ENCODE measurements around the gene ALG11.
A peak's percentile ranks its signal among the peaks of the same experiment; 100 is the strongest.
"Not testable (repeated sequence)": the region's sequence is repeated elsewhere in the genome, so short reads cannot be mapped to it uniquely, and the experiment has no call there.

The ALG11 gene

DNA sequence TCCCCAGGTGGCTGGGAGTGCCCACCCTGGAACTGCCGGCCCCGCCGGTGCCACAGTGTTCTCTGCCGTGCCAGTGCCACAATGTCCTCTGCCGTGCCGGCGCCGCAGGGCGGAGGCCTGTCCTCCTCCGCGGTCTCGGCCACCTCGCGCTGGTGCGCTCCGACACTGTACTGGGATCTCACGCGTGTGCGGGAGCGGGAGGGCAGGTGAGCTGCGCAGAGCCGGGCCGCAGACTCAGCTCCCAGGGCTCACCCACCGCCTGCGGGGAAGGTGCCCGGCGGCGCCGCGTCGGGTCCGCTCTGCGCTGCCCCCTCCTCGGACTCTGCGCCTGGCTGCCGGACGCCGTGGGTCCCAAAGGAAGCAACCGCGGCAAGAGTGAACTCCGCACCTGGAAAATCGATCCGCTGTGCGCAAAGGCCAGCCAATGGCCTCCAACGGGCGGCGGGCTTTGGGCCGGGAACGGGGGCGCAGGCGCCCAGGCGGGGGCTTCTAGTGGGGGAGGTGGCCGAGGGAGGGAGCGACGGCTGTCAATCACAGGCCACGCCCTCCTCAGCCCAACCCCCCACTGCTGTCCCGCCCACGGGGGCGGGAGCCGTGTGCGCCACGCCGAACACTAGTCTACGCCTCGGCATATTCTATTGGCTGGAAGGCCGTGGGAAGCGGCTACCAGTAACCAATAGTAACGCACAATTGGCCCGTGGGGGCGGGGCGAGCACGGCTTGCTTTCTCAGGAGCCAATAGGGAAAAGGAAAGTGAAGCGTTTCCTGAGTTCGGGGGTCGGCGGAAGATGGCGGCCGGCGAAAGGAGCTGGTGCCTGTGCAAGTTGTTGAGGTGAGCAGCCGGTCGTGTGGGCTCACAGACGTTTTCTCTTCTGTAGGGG lies at the start of gene ALG11:
Gene ALG11, plus strand, starts transcription at position 767 of the 880 bp plus-strand sequence. Its CDS starts 21 bp downstream, at position 788.
- Mint-ChIP-seq H3K27ac (peak within 1 kb of the TSS; percentile 97), H3K4me3 (peak within 1 kb of the TSS; percentile 99 to 100), H3K36me3 (peaks cover 14% of the 10 kb centered on the region in 2 donors), H3K4me1 (peaks cover 9 to 19% of the 10 kb centered on the region in 2 donors), H3K27me3 (peaks cover 21 to 37% of the 10 kb centered on the region in 2 donors), H3K9me3 (no peaks in the 10 kb centered on the region)
- DNase-seq: peak; percentile 100
- peak; percentile 99 for ATAC-seq (replicated peaks)

DNA sequence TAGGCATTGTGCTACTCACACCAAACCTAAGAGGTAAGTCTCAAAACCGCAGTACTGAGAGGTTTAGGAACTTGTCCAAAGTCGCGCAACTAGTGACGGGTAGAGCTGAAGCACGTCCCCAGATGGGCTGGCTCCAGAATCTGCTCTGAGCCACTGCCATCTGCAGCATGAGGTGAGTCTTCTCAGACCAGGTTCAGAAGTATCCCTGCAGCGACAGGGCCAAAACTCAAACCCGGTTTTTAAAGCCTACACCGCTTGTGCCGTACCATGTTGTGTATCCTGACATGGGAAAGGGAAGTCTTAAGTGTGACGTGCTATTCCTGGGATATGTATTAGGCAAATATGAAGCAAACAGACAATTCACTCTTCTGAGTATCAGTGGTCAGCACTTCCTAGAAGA lies 46.0 kb upstream of the ALG11 start:
- Mint-ChIP-seq H3K4me3 (no peak overlapping the region), H3K27ac (no peak overlapping the region), H3K27me3 (peaks cover 4 to 8% of the 10 kb centered on the region in 2 donors), H3K9me3 (no peaks in the 10 kb centered on the region), H3K36me3 (no peaks in the 10 kb centered on the region), H3K4me1 (peaks cover 0 to 2% of the 10 kb centered on the region in 2 donors)
- ATAC-seq (replicated peaks): no peak
- no peak for DNase-seq

- Mint-ChIP-seq H3K4me1 (no peaks in the 10 kb centered on the region), H3K27ac (no peak overlapping the region), H3K9me3 (no peaks in the 10 kb centered on the region), H3K4me3 (no peak overlapping the region), H3K36me3 (no peaks in the 10 kb centered on the region), H3K27me3 (peaks cover 8% of the 10 kb centered on the region in 2 donors)
- ATAC-seq (replicated peaks) (no peak), DNase-seq (no peak)
These were observed 44.4 kb upstream of the ALG11 start for GRCh38 chr13:51967482-51968446.

DNA sequence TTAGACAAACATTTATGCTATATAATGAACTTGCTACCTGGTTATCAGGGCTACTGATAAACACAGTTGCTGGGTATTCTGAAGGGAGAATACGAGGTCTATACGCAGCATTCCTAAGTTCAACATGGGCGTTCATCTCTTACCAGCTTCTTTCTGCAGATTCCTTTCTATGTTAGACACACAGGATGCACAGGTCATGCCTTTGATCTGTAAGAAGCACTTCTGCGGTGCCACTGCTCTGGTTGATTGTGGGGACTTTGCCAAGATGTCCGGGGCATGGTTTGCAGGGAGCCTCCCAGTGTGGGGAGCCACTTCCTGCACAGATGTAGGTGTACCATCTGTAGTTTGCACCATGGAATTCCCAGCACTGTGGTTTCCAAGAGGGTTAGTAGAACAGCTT lies 41.8 kb upstream of the ALG11 start:
- Mint-ChIP-seq H3K27me3 (peaks cover 4 to 8% of the 10 kb centered on the region in 2 donors), H3K9me3 (no peaks in the 10 kb centered on the region), H3K36me3 (no peaks in the 10 kb centered on the region), H3K4me1 (no peaks in the 10 kb centered on the region), H3K27ac (no peak overlapping the region), H3K4me3 (no peak overlapping the region)
- ATAC-seq (replicated peaks) (no peak), DNase-seq (no peak)

DNA sequence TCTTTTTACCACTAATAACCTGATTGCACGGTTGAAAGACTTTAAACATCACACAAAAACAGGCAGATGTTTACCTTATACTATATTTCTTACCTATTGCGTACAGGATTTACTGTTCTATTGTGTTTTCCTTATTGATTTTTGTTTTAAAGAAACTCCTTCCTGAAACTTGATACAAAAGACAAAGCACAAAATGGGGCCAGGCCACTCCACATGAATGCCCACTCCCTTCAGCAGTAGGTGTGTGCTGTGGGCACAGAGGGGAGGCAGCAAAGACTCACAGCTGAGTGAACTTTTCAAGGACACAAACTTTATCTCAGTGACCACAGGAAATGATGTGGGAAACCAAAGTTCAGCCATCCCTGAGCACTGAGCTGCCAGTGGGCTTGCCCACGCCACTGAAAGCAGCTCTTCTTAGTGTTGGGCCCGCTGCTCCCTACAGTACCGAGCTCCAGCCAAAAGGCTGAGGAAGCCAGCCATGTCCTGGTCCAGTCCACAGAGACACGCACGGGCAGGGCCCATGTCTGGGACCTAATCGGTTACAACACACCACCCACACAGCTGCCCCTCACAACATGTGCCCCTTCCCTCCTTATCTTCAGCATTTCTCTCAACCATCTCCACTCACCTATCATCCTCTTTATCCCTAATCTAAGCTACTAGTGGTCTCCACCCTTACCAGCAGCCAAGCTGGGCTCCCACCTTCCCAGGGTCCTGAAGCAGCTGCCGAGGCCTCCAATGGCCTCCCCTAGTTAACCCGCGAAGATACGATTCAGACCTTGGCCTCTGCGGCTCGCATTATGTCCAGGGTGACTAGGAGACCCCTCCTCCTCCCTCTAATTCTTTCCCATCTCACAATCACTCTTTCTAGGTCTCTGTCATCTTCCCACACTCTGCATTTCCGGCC lies 40.4 kb upstream of the ALG11 start:
- no peak for DNase-seq
- H3K4me1 Mint-ChIP-seq: no peaks in the 10 kb centered on the region
- H3K4me3 Mint-ChIP-seq: no peak overlapping the region
- ATAC-seq (replicated peaks): no peak
- H3K27me3 Mint-ChIP-seq: peaks cover 0 to 8% of the 10 kb centered on the region in 2 donors
- no peaks in the 10 kb centered on the region for H3K9me3 Mint-ChIP-seq
- no peaks in the 10 kb centered on the region for H3K36me3 Mint-ChIP-seq
- H3K27ac Mint-ChIP-seq: no peak overlapping the region

DNA sequence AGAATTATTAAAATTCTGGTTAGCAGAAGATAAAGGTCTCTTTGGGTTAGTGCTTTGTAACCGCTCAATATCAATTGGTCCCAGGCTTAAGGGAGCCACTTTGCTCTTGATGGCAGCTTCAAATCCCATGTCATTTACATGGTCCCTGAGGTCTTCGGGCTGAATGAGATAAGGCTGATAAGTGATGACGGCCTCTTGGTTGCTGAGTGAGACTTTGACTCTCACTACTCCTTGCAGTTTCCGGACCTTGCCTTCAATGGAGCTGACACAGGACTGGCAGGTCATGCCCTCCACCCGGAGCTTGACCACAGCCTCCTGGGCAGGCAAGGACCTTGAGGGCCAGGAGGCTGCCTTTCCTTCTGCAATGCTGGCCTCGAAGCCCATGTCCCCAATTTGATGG lies 37.7 kb upstream of the ALG11 start:
- H3K9me3 Mint-ChIP-seq: no peaks in the 10 kb centered on the region
- no peaks in the 10 kb centered on the region for H3K36me3 Mint-ChIP-seq
- no peak for DNase-seq
- H3K27me3 Mint-ChIP-seq: peaks cover 0 to 11% of the 10 kb centered on the region in 2 donors
- no peak overlapping the region for H3K4me3 Mint-ChIP-seq
- ATAC-seq (replicated peaks): no peak
- H3K27ac Mint-ChIP-seq: no peak overlapping the region
- H3K4me1 Mint-ChIP-seq: no peaks in the 10 kb centered on the region

GRCh38 chr13:51976423-51976822 lies 35.8 kb upstream of the ALG11 start:
- Mint-ChIP-seq H3K4me1 (no peaks in the 10 kb centered on the region), H3K27me3 (peaks cover 0 to 15% of the 10 kb centered on the region in 2 donors), H3K4me3 (no peak overlapping the region), H3K9me3 (no peaks in the 10 kb centered on the region), H3K27ac (no peak overlapping the region), H3K36me3 (no peaks in the 10 kb centered on the region)
- no peak for ATAC-seq (replicated peaks)
- DNase-seq: no peak

DNA sequence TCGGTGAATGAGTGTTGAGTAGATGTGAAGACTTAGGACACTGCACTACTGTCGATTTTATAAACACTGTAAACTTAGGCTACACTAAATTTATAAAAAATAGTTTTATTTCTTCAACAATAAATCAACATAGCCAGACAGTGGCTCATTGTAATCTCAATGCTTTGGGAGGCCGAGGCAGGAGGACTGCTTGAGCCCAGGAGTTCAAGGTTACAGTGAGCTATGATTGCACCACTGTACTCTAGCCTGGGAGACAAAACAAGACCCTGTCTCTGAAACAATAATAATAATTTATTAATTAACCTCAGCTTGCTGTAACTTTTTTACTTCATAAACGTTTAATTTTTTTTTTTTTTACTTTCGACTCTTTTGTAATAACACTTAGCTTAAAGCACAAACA lies 35.3 kb upstream of the ALG11 start:
- H3K27me3 Mint-ChIP-seq: peaks cover 0 to 15% of the 10 kb centered on the region in 2 donors
- H3K4me1 Mint-ChIP-seq: no peaks in the 10 kb centered on the region
- ATAC-seq (replicated peaks): no peak
- H3K9me3 Mint-ChIP-seq: no peaks in the 10 kb centered on the region
- DNase-seq: no peak
- H3K36me3 Mint-ChIP-seq: no peaks in the 10 kb centered on the region
- no peak overlapping the region for H3K4me3 Mint-ChIP-seq
- H3K27ac Mint-ChIP-seq: no peak overlapping the region

DNA sequence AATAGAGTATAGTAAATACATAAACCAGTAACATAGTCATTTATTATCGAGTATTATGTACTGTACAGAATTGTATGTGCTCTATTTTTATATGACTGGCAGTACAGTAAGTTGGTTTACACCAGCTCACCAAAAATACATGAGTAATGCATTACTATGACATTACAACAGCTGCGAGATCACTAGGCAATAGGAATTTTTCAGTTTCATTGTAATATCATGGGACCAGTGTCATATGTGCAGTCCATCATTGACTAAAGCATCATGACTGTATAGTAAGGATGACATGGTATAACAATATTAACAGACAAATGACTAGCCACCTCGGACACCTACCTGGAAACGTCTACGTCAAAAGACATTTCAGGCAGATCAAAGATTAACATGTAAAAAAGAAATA lies 34.6 kb upstream of the ALG11 start:
- no peaks in the 10 kb centered on the region for H3K36me3 Mint-ChIP-seq
- H3K9me3 Mint-ChIP-seq: no peaks in the 10 kb centered on the region
- H3K4me1 Mint-ChIP-seq: no peaks in the 10 kb centered on the region
- H3K27me3 Mint-ChIP-seq: peaks cover 0 to 8% of the 10 kb centered on the region in 2 donors
- DNase-seq: no peak
- ATAC-seq (replicated peaks): no peak
- H3K4me3 Mint-ChIP-seq: no peak overlapping the region
- H3K27ac Mint-ChIP-seq: no peak overlapping the region

DNA sequence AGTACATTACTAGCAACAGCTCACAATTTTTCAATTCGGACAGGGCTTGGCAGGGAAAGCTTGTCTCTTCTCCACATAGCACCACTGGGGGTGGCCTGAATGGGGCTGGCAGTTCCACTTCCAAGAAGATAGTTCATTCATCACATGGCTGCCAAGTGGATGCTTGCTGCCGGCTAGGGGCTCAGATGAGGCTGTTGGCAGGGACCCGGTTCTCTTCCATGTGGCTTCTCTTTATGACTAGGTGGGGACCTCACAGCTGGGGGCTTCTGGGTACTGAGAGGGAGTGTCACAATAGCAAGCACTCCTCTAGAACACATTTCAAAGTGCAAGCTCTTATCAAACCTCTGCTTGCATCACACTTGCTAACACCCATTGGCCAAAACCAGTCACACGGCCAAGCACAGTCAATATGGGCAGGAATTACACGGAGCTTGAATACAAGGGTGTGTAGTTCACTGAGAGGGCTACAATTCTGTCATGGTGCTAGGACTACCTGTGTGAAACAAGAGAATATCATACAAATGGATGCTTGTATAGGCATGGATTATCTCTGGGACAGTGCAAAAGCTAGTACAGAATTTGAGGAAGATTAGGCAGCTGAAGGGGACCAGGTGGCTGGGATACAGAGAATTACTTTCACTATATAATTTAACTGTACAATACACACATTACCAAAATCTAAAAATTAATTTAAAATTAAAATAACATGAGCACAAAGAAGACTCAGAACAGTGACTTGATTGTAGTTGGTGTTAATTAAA lies 33.2 kb upstream of the ALG11 start:
- H3K36me3 Mint-ChIP-seq: no peaks in the 10 kb centered on the region
- H3K4me3 Mint-ChIP-seq: no peak overlapping the region
- H3K9me3 Mint-ChIP-seq: no peaks in the 10 kb centered on the region
- DNase-seq: no peak
- ATAC-seq (replicated peaks): no peak
- no peaks in the 10 kb centered on the region for H3K4me1 Mint-ChIP-seq
- H3K27me3 Mint-ChIP-seq: peaks cover 2 to 16% of the 10 kb centered on the region in 2 donors
- H3K27ac Mint-ChIP-seq: no peak overlapping the region

GRCh38 chr13:51980908-51981307 lies 31.3 kb upstream of the ALG11 start:
- H3K4me3 Mint-ChIP-seq: no peak overlapping the region
- no peaks in the 10 kb centered on the region for H3K36me3 Mint-ChIP-seq
- ATAC-seq (replicated peaks): no peak
- H3K4me1 Mint-ChIP-seq: no peaks in the 10 kb centered on the region
- H3K9me3 Mint-ChIP-seq: no peaks in the 10 kb centered on the region
- peaks cover 18 to 30% of the 10 kb centered on the region in 2 donors for H3K27me3 Mint-ChIP-seq
- no peak for DNase-seq
- H3K27ac Mint-ChIP-seq: no peak overlapping the region

DNA sequence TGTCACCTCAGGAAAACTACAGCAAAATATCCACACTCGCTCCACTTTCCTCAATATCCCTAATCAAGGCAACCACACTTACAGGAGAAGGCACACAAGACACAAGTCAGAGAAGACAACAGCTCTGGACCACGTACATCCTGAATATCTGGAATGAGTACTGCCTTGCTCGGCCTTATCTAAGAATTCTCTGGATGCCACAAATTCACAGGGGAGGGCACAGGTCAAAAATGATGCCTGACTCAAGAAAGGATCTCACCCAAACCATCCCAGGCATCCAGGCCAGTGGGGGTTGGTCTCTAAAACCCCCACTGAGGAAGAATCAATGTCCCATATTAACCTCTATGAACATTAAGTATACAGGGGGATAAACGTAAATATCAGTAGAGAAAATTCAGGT lies 30.8 kb upstream of the ALG11 start:
- DNase-seq: no peak
- Mint-ChIP-seq H3K36me3 (no peaks in the 10 kb centered on the region), H3K4me1 (no peaks in the 10 kb centered on the region), H3K4me3 (no peak overlapping the region), H3K9me3 (no peaks in the 10 kb centered on the region), H3K27ac (no peak overlapping the region), H3K27me3 (peaks cover 23 to 34% of the 10 kb centered on the region in 2 donors)
- ATAC-seq (replicated peaks): no peak

DNA sequence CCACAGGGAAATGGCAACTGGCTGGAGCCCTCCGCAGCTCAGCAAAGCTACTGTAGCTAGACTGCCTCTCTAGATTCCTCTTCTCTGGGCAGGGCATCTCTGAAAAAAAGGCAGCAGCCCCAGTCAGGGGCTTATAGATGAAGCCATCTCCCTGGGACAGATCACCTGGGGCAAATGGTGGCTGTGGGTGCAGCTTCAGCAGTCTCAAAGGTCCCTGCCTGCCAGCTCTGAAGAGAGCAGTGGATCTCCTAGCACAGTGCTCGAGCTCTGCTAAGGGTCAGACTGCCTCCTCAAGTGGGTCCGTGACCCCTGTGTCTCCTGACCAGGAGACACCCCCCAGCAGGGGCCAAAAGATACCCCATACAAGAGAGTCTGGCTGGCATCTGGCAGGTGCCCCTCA lies 28.9 kb upstream of the ALG11 start:
- H3K27ac Mint-ChIP-seq; H3K4me1 Mint-ChIP-seq; H3K9me3 Mint-ChIP-seq; H3K36me3 Mint-ChIP-seq; DNase-seq; H3K4me3 Mint-ChIP-seq; ATAC-seq (replicated peaks): not testable (repeated sequence)
- peaks cover 42 to 47% of the 10 kb centered on the region in 2 donors for H3K27me3 Mint-ChIP-seq
